Mesenchymal stem cell (in vitro differentiated cells and primary cell): ENCODE measurements around the gene DOCK11.

Source experiments
- DNase-seq: peaks from one replicate; pipeline ENCODE4 v3.0.0-alpha.2; 2013
- H2AFZ ChIP-seq: one replicate; pipeline ENCODE4 v1.6.1; 2013; ENCODE audit warnings: low read depth, mild to moderate bottlenecking, control low read depth, inconsistent platforms, low read length, moderate library complexity
- H2AK5ac ChIP-seq: 2 replicates; pipeline ENCODE4 v1.6.1; 2013; ENCODE audit warnings: low read length, moderate library complexity, mild to moderate bottlenecking, inconsistent platforms; ENCODE audit not compliant: severe bottlenecking
- H2BK120ac ChIP-seq: one replicate; pipeline ENCODE4 v1.6.1; 2013; ENCODE audit warnings: low read depth, mild to moderate bottlenecking, inconsistent platforms, low read length, moderate library complexity
- H2BK12ac ChIP-seq, 2 experiments: one replicate each; pipeline ENCODE4 v1.6.1; 2013; ENCODE audit warnings: inconsistent platforms in 2 of 2, low read length in 2 of 2, mild to moderate bottlenecking in 2 of 2, moderate library complexity in 2 of 2, control low read depth in 1 of 2
- H2BK15ac ChIP-seq: one replicate; pipeline ENCODE4 v1.6.1; 2013; ENCODE audit warnings: mild to moderate bottlenecking, low read depth, inconsistent platforms; ENCODE audit not compliant: poor library complexity, severe bottlenecking
- H2BK5ac ChIP-seq: 2 replicates; pipeline ENCODE4 v1.6.1; 2013; ENCODE audit warnings: low read depth, mild to moderate bottlenecking, low read length, control low read depth, inconsistent platforms; ENCODE audit not compliant: poor library complexity, severe bottlenecking
- H3K14ac ChIP-seq, 2 experiments: one replicate each; pipeline ENCODE4 v1.6.1; 2013; ENCODE audit warnings: inconsistent platforms in 2 of 2, low read length in 2 of 2, control low read depth in 1 of 2, mild to moderate bottlenecking in 1 of 2, moderate library complexity in 1 of 2
- H3K18ac ChIP-seq, 2 experiments: one replicate each; pipeline ENCODE4 v1.6.1; 2013; ENCODE audit warnings: inconsistent platforms in 2 of 2, low read length in 2 of 2, control low read depth in 1 of 2, low read depth in 1 of 2, mild to moderate bottlenecking in 1 of 2
- H3K23ac ChIP-seq, 2 experiments: one replicate each; pipeline ENCODE4 v1.6.1; 2013; ENCODE audit warnings: inconsistent platforms in 2 of 2, low read length in 2 of 2, mild to moderate bottlenecking in 2 of 2, moderate library complexity in 2 of 2, control low read depth in 1 of 2
- H3K27ac ChIP-seq: 2 replicates; pipeline ENCODE4 v1.5.1; 2013; ENCODE audit warnings: mild to moderate bottlenecking, moderate library complexity, low read length, control low read depth, inconsistent platforms; ENCODE audit not compliant: poor library complexity, severe bottlenecking
- H3K27me3 ChIP-seq, 2 experiments: 2 replicates each; pipeline versions ENCODE4 v1.6.1 to v1.7.0; 2013; ENCODE audit warnings: low read length in 2 of 2, mild to moderate bottlenecking in 2 of 2, moderate library complexity in 2 of 2, control low read depth in 1 of 2, inconsistent platforms in 1 of 2; ENCODE audit not compliant: control insufficient read depth in 1 of 2, insufficient read depth in 1 of 2
- H3K36me3 ChIP-seq, 2 experiments: 2 replicates each; pipeline versions ENCODE4 v1.6.1 to v1.7.0; 2013; ENCODE audit warnings: low read length in 2 of 2, control low read depth in 1 of 2, inconsistent platforms in 1 of 2, low read depth in 1 of 2, mild to moderate bottlenecking in 1 of 2; ENCODE audit not compliant: insufficient read depth in 2 of 2, control insufficient read depth in 1 of 2
- H3K4ac ChIP-seq, 2 experiments: one replicate each; pipeline ENCODE4 v1.6.1; 2013; ENCODE audit warnings: inconsistent platforms in 2 of 2, low read length in 2 of 2, mild to moderate bottlenecking in 2 of 2, moderate library complexity in 2 of 2, control low read depth in 1 of 2, low read depth in 1 of 2
- H3K4me1 ChIP-seq: 2 replicates; pipeline ENCODE4 v1.6.1; 2013; ENCODE audit warnings: low read depth, low read length, control low read depth; ENCODE audit not compliant: control insufficient read depth, insufficient read depth
- H3K4me2 ChIP-seq: 2 replicates; pipeline ENCODE4 v1.6.1; 2013; ENCODE audit warnings: low read length, mild to moderate bottlenecking, inconsistent platforms; ENCODE audit not compliant: poor library complexity, severe bottlenecking
- H3K4me3 ChIP-seq, 2 experiments: 2 replicates each; pipeline versions ENCODE4 v1.5.1 to v1.7.0; 2013; ENCODE audit warnings: low read length in 2 of 2, mild to moderate bottlenecking in 2 of 2, control low read depth in 1 of 2, low read depth in 1 of 2; ENCODE audit not compliant: insufficient read depth in 1 of 2
- H3K79me1 ChIP-seq: replicated peaks from 2 replicates; pipeline ENCODE4 v1.6.1; 2013; ENCODE audit warnings: mild to moderate bottlenecking, control low read depth, low read length, inconsistent platforms; ENCODE audit not compliant: poor library complexity, severe bottlenecking
- H3K9ac ChIP-seq: 2 replicates; pipeline ENCODE4 v1.7.0; 2013; ENCODE audit warnings: mild to moderate bottlenecking, low read length, moderate library complexity
- H3K9me3 ChIP-seq: 2 replicates; pipeline ENCODE4 v1.7.0; 2013; ENCODE audit warnings: mild to moderate bottlenecking, low read length; ENCODE audit not compliant: control insufficient read depth
- H4K8ac ChIP-seq: one replicate; pipeline ENCODE4 v1.6.1; 2013; ENCODE audit warnings: inconsistent platforms, mild to moderate bottlenecking, low read length, moderate library complexity
- H4K91ac ChIP-seq: one replicate; pipeline ENCODE4 v1.6.1; 2013; ENCODE audit warnings: mild to moderate bottlenecking, low read length, inconsistent platforms
- WGBS: methylation state at CpG from one replicate; pipeline ENCODE4 v1.1.7; 2013; ENCODE audit warnings: mixed read lengths; 5-methylcytosine and 5-hydroxymethylcytosine counted together

The DOCK11 gene

GRCh38 chrX:118621081-118621759 is 125.6 kb downstream of the DOCK11 start:
- Histone ChIP-seq H2BK5ac (no peak overlapping the region), H2BK120ac (no peak overlapping the region), H3K23ac (no peak overlapping the region), H2BK15ac (no peak overlapping the region), H3K9ac (peak overlapping the region; percentile 64), H4K8ac (no peak overlapping the region), H3K36me3 (peaks cover 0 to 17% of the 10 kb centered on the region in 2 experiments), H3K4me1 (no peaks in the 10 kb centered on the region), H3K14ac (no peak overlapping the region), H2AK5ac (no peak overlapping the region), H3K9me3 (no peaks in the 10 kb centered on the region), H4K91ac (no peak overlapping the region), H3K4me2 (no peak overlapping the region), H3K79me1 (no peaks in the 10 kb centered on the region), H3K27me3 (peaks cover 0 to 3% of the 10 kb centered on the region in 2 experiments), H2BK12ac (no peak overlapping the region), H3K4ac (no peak overlapping the region), H3K4me3 (no peak overlapping the region), H3K27ac (no peak overlapping the region), H3K18ac (no peak overlapping the region), H2AFZ (no peak overlapping the region)
- no peak for DNase-seq
- 98% methylated on average over 6 of the region's 8 CpGs for WGBS

GRCh38 chrX:118623062-118623461 is 127.4 kb downstream of the DOCK11 start:
- H4K91ac ChIP-seq = no peak overlapping the region
- no peak overlapping the region for H2BK15ac ChIP-seq
- H2AFZ ChIP-seq = no peak overlapping the region
- no peak overlapping the region for H3K4ac ChIP-seq
- H3K4me1 ChIP-seq = no peaks in the 10 kb centered on the region
- no peaks in the 10 kb centered on the region for H3K9me3 ChIP-seq
- H3K4me3 ChIP-seq = no peak overlapping the region
- H2BK120ac ChIP-seq = no peak overlapping the region
- no peak overlapping the region for H3K9ac ChIP-seq
- 100% methylated on average over 3 of the region's 3 CpGs for WGBS
- H3K79me1 ChIP-seq = no peaks in the 10 kb centered on the region
- no peak overlapping the region for H3K23ac ChIP-seq
- no peak overlapping the region for H3K14ac ChIP-seq
- H3K18ac ChIP-seq = no peak overlapping the region
- H2BK5ac ChIP-seq = no peak overlapping the region
- H3K36me3 ChIP-seq = peaks cover 0 to 27% of the 10 kb centered on the region in 2 experiments
- peaks cover 0 to 9% of the 10 kb centered on the region in 2 experiments for H3K27me3 ChIP-seq
- no peak overlapping the region for H2BK12ac ChIP-seq
- H3K4me2 ChIP-seq = no peak overlapping the region
- no peak overlapping the region for H2AK5ac ChIP-seq
- H3K27ac ChIP-seq = no peak overlapping the region
- H4K8ac ChIP-seq = no peak overlapping the region
- no peak for DNase-seq

- no peaks in the 10 kb centered on the region for H3K79me1 ChIP-seq
- no peak overlapping the region for H3K4me3 ChIP-seq
- no peak overlapping the region for H2AFZ ChIP-seq
- H3K9me3 ChIP-seq = no peaks in the 10 kb centered on the region
- WGBS = 79% methylated on average over 4 of the region's 4 CpGs
- H3K4me1 ChIP-seq = no peaks in the 10 kb centered on the region
- no peak overlapping the region for H4K91ac ChIP-seq
- H3K36me3 ChIP-seq = peaks cover 0 to 52% of the 10 kb centered on the region in 2 experiments
- H3K4me2 ChIP-seq = no peak overlapping the region
- H3K23ac ChIP-seq = no peak overlapping the region
- H3K27ac ChIP-seq = no peak overlapping the region
- peaks cover 0 to 9% of the 10 kb centered on the region in 2 experiments for H3K27me3 ChIP-seq
- no peak overlapping the region for H2BK15ac ChIP-seq
- no peak overlapping the region for H2BK5ac ChIP-seq
- no peak overlapping the region for H2BK12ac ChIP-seq
- no peak overlapping the region for H2AK5ac ChIP-seq
- H3K9ac ChIP-seq = no peak overlapping the region
- H4K8ac ChIP-seq = no peak overlapping the region
- H3K18ac ChIP-seq = no peak overlapping the region
- no peak overlapping the region for H2BK120ac ChIP-seq
- no peak overlapping the region for H3K4ac ChIP-seq
- no peak overlapping the region for H3K14ac ChIP-seq
- no peak for DNase-seq
Observed at GRCh38 chrX:118626346-118626745, 130.7 kb downstream of the DOCK11 start.

- DNase-seq = peak; percentile 1
- Histone ChIP-seq H2BK120ac (no peak overlapping the region), H3K36me3 (peaks cover 0 to 59% of the 10 kb centered on the region in 2 experiments), H3K4me3 (no peak overlapping the region), H3K9ac (no peak overlapping the region), H3K4me1 (no peaks in the 10 kb centered on the region), H4K8ac (no peak overlapping the region), H2BK15ac (no peak overlapping the region), H3K4me2 (no peak overlapping the region), H2AFZ (no peak overlapping the region), H4K91ac (no peak overlapping the region), H2AK5ac (no peak overlapping the region), H2BK12ac (no peak overlapping the region), H3K79me1 (no peaks in the 10 kb centered on the region), H3K27me3 (peaks cover 0 to 9% of the 10 kb centered on the region in 2 experiments), H3K4ac (no peak overlapping the region), H3K23ac (no peak overlapping the region), H3K14ac (no peak overlapping the region), H3K9me3 (no peaks in the 10 kb centered on the region), H3K27ac (no peak overlapping the region), H2BK5ac (no peak overlapping the region), H3K18ac (no peak overlapping the region)
- WGBS = no CpG with 5 or more reads among the region's 5 CpGs
Observed at GRCh38 chrX:118627084-118627758, 131.6 kb downstream of the DOCK11 start.
